ENCODE measurements around the gene ZFAND3.

Gene ZFAND3

DNA sequence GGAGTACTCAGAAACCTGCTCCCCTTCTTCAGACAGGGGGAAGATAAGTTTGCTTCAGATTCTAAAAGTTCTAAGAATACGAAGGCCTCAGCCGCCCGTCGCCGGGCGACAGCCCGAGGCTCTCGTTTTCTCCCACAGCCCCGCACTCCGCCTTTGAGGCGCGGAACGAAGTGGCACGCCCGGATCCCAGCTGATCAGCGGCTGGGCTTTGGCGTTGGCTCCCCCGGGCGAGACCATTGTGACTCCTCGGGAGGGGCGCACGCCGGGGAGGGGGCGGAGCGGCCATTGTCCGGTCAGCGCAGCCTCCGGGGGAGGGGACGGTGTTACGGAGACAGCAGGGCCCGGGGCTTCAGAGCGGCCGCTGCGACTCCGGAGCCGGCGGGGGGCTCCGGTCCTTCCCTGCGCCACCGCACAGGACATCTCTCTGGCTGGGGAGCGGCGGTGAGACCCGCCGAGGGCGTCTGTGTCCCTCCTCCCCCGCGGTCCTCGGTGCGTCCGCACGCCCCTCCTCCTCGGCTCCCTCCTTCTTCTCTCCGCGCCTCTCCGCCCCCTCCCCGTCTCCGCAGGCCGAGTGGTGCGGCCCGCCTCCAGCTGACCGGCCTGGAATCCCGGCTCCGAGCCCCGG is at the start of gene ZFAND3:
Gene ZFAND3, plus strand, starts transcription at position 551 of the 625 bp plus-strand sequence. CDS start 219 bp downstream, outside the sequence.
- peak within 1 kb of the TSS; percentile 99 to 100 for H3K27ac Mint-ChIP-seq
- H3K4me1 Mint-ChIP-seq: peaks cover 45% of the 10 kb centered on the region
- ATAC-seq: peak; percentile 87
- DNase-seq: peak; percentile 98
- no peaks in the 10 kb centered on the region for H3K9me3 Mint-ChIP-seq
- H3K4me3 Mint-ChIP-seq: peak within 1 kb of the TSS; percentile 92 to 99
- H3K27me3 Mint-ChIP-seq: no peaks in the 10 kb centered on the region

DNA sequence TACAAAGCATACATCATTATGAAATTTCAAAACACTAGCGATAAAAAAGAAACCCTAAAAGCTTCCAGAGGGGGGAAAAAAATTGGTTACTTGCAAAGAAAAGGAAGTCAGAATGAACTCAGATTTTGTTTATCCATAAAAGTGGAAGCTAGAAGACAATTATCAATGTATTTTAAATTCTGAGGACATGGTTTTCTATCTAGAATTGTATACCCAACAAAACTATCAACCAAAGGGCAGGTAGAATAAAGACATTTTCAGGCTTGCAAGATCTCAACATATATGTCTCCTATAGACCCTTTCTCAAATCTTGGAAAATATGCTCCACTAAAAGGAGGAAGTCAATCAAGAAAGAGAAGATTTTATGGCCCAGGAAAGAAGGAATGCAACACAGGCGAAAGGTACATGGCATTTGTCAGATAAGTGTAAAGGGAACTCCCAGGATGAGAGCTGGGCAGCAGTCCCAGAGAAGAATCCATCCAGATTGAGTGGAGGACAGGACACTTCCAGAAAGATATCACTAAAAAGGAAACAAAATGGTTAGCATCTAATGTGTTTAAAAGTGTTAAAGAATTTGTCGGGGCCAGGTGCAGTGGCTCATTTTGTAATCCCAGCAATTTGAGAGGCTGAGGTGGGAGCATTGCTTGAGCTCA is 45.4 kb upstream of the ZFAND3 start:
- no peak for ATAC-seq

DNA sequence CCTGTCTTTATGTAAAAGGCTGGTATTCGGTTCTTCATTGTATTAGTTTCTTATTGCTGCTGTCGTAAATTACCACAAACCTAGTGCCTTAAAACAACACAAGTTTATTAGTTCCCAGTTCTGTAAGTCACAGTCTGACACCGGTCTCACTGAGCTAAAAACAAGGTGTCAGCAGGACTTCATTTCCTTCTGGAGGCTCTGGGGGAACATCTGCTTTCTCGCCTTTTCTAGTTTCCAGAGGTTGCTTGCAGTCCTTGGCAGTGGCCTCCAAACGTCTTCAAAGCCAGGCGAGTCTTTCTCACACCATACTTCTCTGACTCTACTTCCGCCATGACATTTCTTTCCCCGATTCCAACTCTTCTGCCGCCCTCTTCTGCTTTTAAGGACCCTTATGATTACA is 43.0 kb upstream of the ZFAND3 start:
- DNase-seq (no peak), ATAC-seq (no peak)
- no peak overlapping the region for H3K4me3 Mint-ChIP-seq
- peak overlapping the region in 1 of 2 donors; percentile 60 for H3K27ac Mint-ChIP-seq
- H3K27me3 Mint-ChIP-seq: peaks cover 12% of the 10 kb centered on the region
- H3K9me3 Mint-ChIP-seq: peaks cover 4 to 14% of the 10 kb centered on the region in 2 donors
- peaks cover 5% of the 10 kb centered on the region for H3K4me1 Mint-ChIP-seq

More for the DNA sequence above, 45.4 kb upstream of the ZFAND3 start:
- Mint-ChIP-seq H3K9me3 (peaks cover 4 to 14% of the 10 kb centered on the region in 2 donors), H3K27ac (no peak overlapping the region), H3K4me3 (no peak overlapping the region), H3K27me3 (peaks cover 6% of the 10 kb centered on the region), H3K4me1 (no peaks in the 10 kb centered on the region)
- DNase-seq: no peak

- no peak for DNase-seq
- peaks cover 3 to 13% of the 10 kb centered on the region in 2 donors for H3K9me3 Mint-ChIP-seq
- no peak overlapping the region for H3K4me3 Mint-ChIP-seq
- H3K4me1 Mint-ChIP-seq: peaks cover 5% of the 10 kb centered on the region
- ATAC-seq: no peak
- peaks cover 12% of the 10 kb centered on the region for H3K27me3 Mint-ChIP-seq
- H3K27ac Mint-ChIP-seq: no peak overlapping the region
Observed at GRCh38 chr6:37777272-37777834, 42.2 kb upstream of the ZFAND3 start.

DNA sequence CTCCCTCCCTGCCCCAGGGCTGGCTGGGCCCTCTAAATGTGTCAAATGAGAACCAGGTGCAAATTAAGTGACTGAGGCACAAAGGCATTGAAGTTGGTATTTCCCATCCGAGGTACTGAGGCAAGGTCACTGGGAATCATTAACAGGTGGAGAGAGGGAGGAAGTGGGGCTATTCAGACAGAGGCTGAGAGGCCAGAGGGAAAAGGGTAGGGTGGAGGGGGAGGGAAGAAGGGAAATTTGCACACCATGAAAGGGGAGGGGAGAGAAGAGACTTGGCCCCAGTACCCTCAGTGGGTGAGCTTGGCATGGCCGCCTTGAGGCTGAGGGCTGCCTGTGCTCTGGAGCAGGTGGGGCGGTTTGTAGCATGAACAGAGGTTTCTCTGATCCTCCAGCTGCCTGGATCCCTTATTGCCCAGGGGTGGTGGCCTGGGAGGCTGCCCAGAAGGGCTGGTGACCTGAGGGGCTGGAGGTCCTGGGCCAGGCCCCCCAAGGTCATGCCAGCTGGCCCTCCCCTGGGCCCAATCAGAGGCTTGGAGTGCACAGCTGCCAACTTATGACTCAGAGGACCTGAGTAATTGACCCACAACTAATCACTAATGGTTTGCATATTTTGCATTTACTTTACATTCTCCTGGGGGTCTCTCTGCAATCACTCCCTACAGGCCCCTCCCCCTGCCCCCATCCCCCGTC is 40.3 kb upstream of the ZFAND3 start:
- no peaks in the 10 kb centered on the region for H3K9me3 Mint-ChIP-seq
- H3K4me3 Mint-ChIP-seq: no peak overlapping the region
- H3K27me3 Mint-ChIP-seq: peaks cover 29% of the 10 kb centered on the region
- ATAC-seq (no peak), DNase-seq (no peak)
- peaks cover 22% of the 10 kb centered on the region for H3K4me1 Mint-ChIP-seq
- H3K27ac Mint-ChIP-seq: no peak overlapping the region

GRCh38 chr6:37779902-37780628 is 39.5 kb upstream of the ZFAND3 start:
- ATAC-seq (no peak), DNase-seq (no peak)
- Mint-ChIP-seq H3K27me3 (peaks cover 37% of the 10 kb centered on the region), H3K9me3 (no peaks in the 10 kb centered on the region), H3K4me3 (no peak overlapping the region), H3K4me1 (peaks cover 27% of the 10 kb centered on the region), H3K27ac (no peak overlapping the region)

DNA sequence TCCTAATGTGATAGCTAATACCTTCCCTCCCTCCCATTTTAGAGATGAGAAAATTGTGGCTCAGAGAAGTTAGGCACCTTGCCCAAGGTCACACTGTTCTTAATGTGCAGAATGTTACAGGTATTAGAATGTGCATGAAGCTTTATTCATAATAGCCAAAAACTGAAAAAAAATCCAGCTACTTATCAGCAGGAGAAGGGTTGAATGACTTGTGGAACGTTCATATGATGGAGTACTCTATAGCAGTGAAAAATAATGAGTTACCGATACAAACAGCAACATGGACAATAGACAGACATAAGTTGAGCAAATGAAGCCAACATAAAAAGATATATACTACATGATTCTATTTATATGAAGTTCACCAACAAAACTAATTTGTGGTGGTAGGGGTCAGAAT is 37.7 kb upstream of the ZFAND3 start:
- Mint-ChIP-seq H3K27me3 (peaks cover 49% of the 10 kb centered on the region), H3K9me3 (no peaks in the 10 kb centered on the region), H3K4me1 (peaks cover 27% of the 10 kb centered on the region), H3K4me3 (no peak overlapping the region), H3K27ac (no peak overlapping the region)
- no peak for DNase-seq
- ATAC-seq: no peak

DNA sequence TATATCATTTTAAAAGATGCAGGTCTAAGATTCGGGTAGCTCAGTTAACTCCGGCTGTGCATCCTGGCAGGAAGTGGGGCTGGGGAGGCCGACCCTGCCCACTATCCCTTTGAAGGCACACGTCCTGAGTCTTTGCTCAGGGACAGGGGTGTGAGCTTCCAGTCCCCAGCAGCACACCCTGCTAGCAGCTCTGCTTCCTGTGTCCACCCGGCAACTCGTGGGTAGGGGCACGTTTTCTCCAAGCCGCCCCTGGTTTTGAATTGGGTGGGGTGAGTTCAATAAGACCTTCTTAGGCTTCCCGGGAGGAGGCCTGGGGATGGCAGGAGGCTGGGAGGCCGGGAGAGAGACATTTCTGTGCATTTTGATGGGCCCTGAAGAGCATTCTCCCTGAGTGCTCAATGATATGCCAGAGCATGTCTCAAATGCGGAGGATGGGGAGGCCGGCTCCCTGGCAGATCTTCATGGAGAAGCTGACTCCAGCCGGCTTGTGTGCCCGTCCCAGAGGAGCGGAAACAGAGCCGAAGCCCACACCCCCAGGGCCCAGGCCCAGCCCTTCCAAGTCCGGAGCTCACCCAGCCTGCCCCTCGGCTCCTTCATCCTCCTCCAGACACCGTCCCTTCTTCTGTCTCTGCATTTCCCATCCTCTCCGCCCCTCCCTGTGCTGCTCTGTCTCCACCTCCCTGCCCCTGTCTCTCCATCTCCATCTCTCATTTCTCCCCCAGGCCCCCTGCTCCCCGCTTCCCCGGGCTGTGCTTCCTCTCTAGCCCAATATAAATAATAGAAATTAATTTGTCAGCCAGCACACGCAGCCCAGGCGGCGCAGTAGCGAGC is 36.3 kb upstream of the ZFAND3 start:
- peaks cover 27% of the 10 kb centered on the region for H3K4me1 Mint-ChIP-seq
- H3K9me3 Mint-ChIP-seq: no peaks in the 10 kb centered on the region
- peak; percentile 66 for ATAC-seq
- DNase-seq: peak; percentile 20 to 31
- peak overlapping the region; percentile 90 to 96 for H3K27ac Mint-ChIP-seq
- H3K4me3 Mint-ChIP-seq: peak overlapping the region; percentile 84 to 90
- peaks cover 42% of the 10 kb centered on the region for H3K27me3 Mint-ChIP-seq

GRCh38 chr6:37783856-37784584 is 35.5 kb upstream of the ZFAND3 start:
- Mint-ChIP-seq H3K9me3 (no peaks in the 10 kb centered on the region), H3K4me3 (peak overlapping the region; percentile 84 to 90), H3K27ac (peak overlapping the region; percentile 90 to 96), H3K4me1 (peaks cover 27% of the 10 kb centered on the region), H3K27me3 (peaks cover 42% of the 10 kb centered on the region)
- ATAC-seq (peak; percentile 79), DNase-seq (peak; percentile 31 to 38)

GRCh38 chr6:37784585-37784967 is 35.0 kb upstream of the ZFAND3 start:
- no peaks in the 10 kb centered on the region for H3K9me3 Mint-ChIP-seq
- peaks cover 27% of the 10 kb centered on the region for H3K4me1 Mint-ChIP-seq
- DNase-seq (no peak), ATAC-seq (no peak)
- H3K27ac Mint-ChIP-seq: peak overlapping the region in 1 of 2 donors; percentile 90
- H3K4me3 Mint-ChIP-seq: peak overlapping the region; percentile 5 to 90
- H3K27me3 Mint-ChIP-seq: peaks cover 42% of the 10 kb centered on the region

GRCh38 chr6:37785002-37785662 is 34.4 kb upstream of the ZFAND3 start:
- DNase-seq: no peak
- Mint-ChIP-seq H3K27me3 (peaks cover 38% of the 10 kb centered on the region), H3K4me1 (peaks cover 27% of the 10 kb centered on the region), H3K27ac (no peak overlapping the region), H3K9me3 (no peaks in the 10 kb centered on the region), H3K4me3 (no peak overlapping the region)
- no peak for ATAC-seq

GRCh38 chr6:37785663-37786270 is 33.8 kb upstream of the ZFAND3 start:
- peaks cover 23% of the 10 kb centered on the region for H3K4me1 Mint-ChIP-seq
- H3K27ac Mint-ChIP-seq: no peak overlapping the region
- ATAC-seq: no peak
- H3K9me3 Mint-ChIP-seq: no peaks in the 10 kb centered on the region
- no peak for DNase-seq
- H3K4me3 Mint-ChIP-seq: no peak overlapping the region
- peaks cover 37% of the 10 kb centered on the region for H3K27me3 Mint-ChIP-seq

GRCh38 chr6:37787216-37787615 is 32.3 kb upstream of the ZFAND3 start:
- Mint-ChIP-seq H3K27me3 (peaks cover 37% of the 10 kb centered on the region), H3K4me1 (peaks cover 35% of the 10 kb centered on the region), H3K4me3 (no peak overlapping the region), H3K9me3 (no peaks in the 10 kb centered on the region), H3K27ac (no peak overlapping the region)
- DNase-seq (no peak), ATAC-seq (no peak)

Measured in stimulated activated naive CD8-positive, alpha-beta T cell treated with anti-CD3 and anti-CD28 coated beads, Interleukin-15, amount 100 ng/mL, for 72 hours (primary cell).